H7 (cell line): ENCODE measurements around the gene ALDH7A1. TPM values are rescaled to one million over a fixed set of nuclear protein-coding genes. Genes with fewer than 3 reads are reported as not detected.

ENCODE experiments used
- DNase-seq: peaks from one replicate; pipeline ENCODE4 v3.0.0; 2012
- H3K27me3 ChIP-seq: 2 replicates; pipeline ENCODE4 v1.6.0; 2011; ENCODE audit warnings: mild to moderate bottlenecking, low read length; ENCODE audit not compliant: control insufficient read depth, insufficient read depth
- H3K36me3 ChIP-seq: replicated peaks from 2 replicates; pipeline ENCODE4 v1.5.1; 2011; ENCODE audit warnings: low read length; ENCODE audit not compliant: control insufficient read depth, insufficient read depth
- H3K4me3 ChIP-seq: 2 replicates; pipeline ENCODE4 v1.5.1; 2011; ENCODE audit warnings: low read depth, mild to moderate bottlenecking, control low read depth, low read length, moderate library complexity; ENCODE audit not compliant: insufficient read depth
- total RNA-seq: library from RNA; depleted of rRNA; stranded (reverse); fragments of >200 nt; shearing (Covaris generic); gene quantifications from 2 replicates; pipeline ENCODE4 v1.2.3, GENCODE V29; 2014; rRNA removed

The ALDH7A1 gene
- total RNA-seq, 1 experiment from 2014 or later = 60.6 TPM

- no peak for DNase-seq
- peaks cover 1% of the 10 kb centered on the region; the same call in 1 of the 2 replicates for H3K27me3 ChIP-seq
- peaks cover 10% of the 10 kb centered on the region for H3K36me3 ChIP-seq
- H3K4me3 ChIP-seq = no peak overlapping the region
These were observed 100.6 kb downstream of the ALDH7A1 start for GRCh38 chr5:126494393-126494792.

GRCh38 chr5:126492939-126493338 lies 102.1 kb downstream of the ALDH7A1 start:
- DNase-seq = no peak
- Histone ChIP-seq H3K27me3 (peaks cover 1% of the 10 kb centered on the region; the same call in 1 of the 2 replicates), H3K4me3 (no peak overlapping the region), H3K36me3 (peaks cover 13% of the 10 kb centered on the region)

- Histone ChIP-seq H3K27me3 (peaks cover 1% of the 10 kb centered on the region; the same call in 1 of the 2 replicates), H3K36me3 (peaks cover 19% of the 10 kb centered on the region), H3K4me3 (no peak overlapping the region)
- peak; percentile 24 for DNase-seq
These were observed 104.7 kb downstream of the ALDH7A1 start for GRCh38 chr5:126490167-126490940.

- Histone ChIP-seq H3K36me3 (peaks cover 21% of the 10 kb centered on the region), H3K4me3 (no peak overlapping the region)
- no peak for DNase-seq
These were observed 106.5 kb downstream of the ALDH7A1 start for GRCh38 chr5:126488443-126489065.

GRCh38 chr5:126487596-126487995 lies 107.4 kb downstream of the ALDH7A1 start:
- Histone ChIP-seq H3K27me3 (peaks cover 1% of the 10 kb centered on the region; the same call in 1 of the 2 replicates), H3K4me3 (no peak overlapping the region), H3K36me3 (peaks cover 17% of the 10 kb centered on the region)
- DNase-seq = no peak

More at GRCh38 chr5:126488443-126489065, 106.5 kb downstream of the ALDH7A1 start:
- H3K27me3 ChIP-seq = peaks cover 1% of the 10 kb centered on the region; the same call in 1 of the 2 replicates

GRCh38 chr5:126486332-126486731 lies 108.7 kb downstream of the ALDH7A1 start:
- Histone ChIP-seq H3K4me3 (no peak overlapping the region), H3K36me3 (peaks cover 17% of the 10 kb centered on the region), H3K27me3 (peaks cover 1% of the 10 kb centered on the region; the same call in 1 of the 2 replicates)
- DNase-seq = no peak

GRCh38 chr5:126484253-126484652 lies 110.8 kb downstream of the ALDH7A1 start:
- H3K36me3 ChIP-seq = peaks cover 13% of the 10 kb centered on the region
- no peaks in the 10 kb centered on the region for H3K27me3 ChIP-seq
- DNase-seq = no peak
- H3K4me3 ChIP-seq = no peak overlapping the region

- H3K4me3 ChIP-seq = no peak overlapping the region
- no peak for DNase-seq
- peaks cover 10% of the 10 kb centered on the region for H3K36me3 ChIP-seq
These were observed 111.9 kb downstream of the ALDH7A1 start for GRCh38 chr5:126483156-126483555.

GRCh38 chr5:126482591-126482990 lies 112.4 kb downstream of the ALDH7A1 start:
- peaks cover 10% of the 10 kb centered on the region for H3K36me3 ChIP-seq
- no peaks in the 10 kb centered on the region for H3K27me3 ChIP-seq
- no peak overlapping the region for H3K4me3 ChIP-seq
- DNase-seq = no peak

More at GRCh38 chr5:126483156-126483555, 111.9 kb downstream of the ALDH7A1 start:
- no peaks in the 10 kb centered on the region for H3K27me3 ChIP-seq

GRCh38 chr5:126481243-126481642 lies 113.8 kb downstream of the ALDH7A1 start:
- no peak for DNase-seq
- H3K36me3 ChIP-seq = peaks cover 4% of the 10 kb centered on the region

More at GRCh38 chr5:126481243-126481642, 113.8 kb downstream of the ALDH7A1 start:
- Histone ChIP-seq H3K27me3 (no peaks in the 10 kb centered on the region), H3K4me3 (no peak overlapping the region)

Other genes with a start within 250 kb of the ALDH7A1 start
- 4.1 and 7.1 TPM in 2 replicates for gene GRAMD2B, start 171.8 kb downstream of the ALDH7A1 start, total RNA-seq
- 26.2 and 43.1 TPM in 2 replicates for gene PHAX, start 5.7 kb upstream of the ALDH7A1 start, total RNA-seq
- 171 and 174 TPM in 2 replicates for gene LMNB1, start 181.9 kb upstream of the ALDH7A1 start, total RNA-seq